ENCODE measurements around the gene DAB1. TPM values are rescaled to one million over a fixed set of nuclear protein-coding genes. Genes with fewer than 3 reads are reported as not detected.
"Not testable (repeated sequence)": the region's sequence is repeated elsewhere in the genome, so short reads cannot be mapped to it uniquely, and the experiment has no call there.

Gene DAB1
- total RNA-seq, 1 donor from 2014 or later = 45.4 TPM

GRCh38 chr1:57117753-57118152 lies 306.1 kb downstream of the DAB1 start:
- DNase-seq = no peak

- no peak for DNase-seq
Measured at GRCh38 chr1:57116871-57117270, 307.0 kb downstream of the DAB1 start.

GRCh38 chr1:57115030-57115614 lies 308.7 kb downstream of the DAB1 start:
- DNase-seq = no peak

GRCh38 chr1:57112148-57112547 lies 311.7 kb downstream of the DAB1 start:
- no peak for DNase-seq

- DNase-seq = no peak
Measured at GRCh38 chr1:57111175-57111574, 312.7 kb downstream of the DAB1 start.

GRCh38 chr1:57109883-57110282 lies 314.0 kb downstream of the DAB1 start:
- DNase-seq = no peak

- no peak for DNase-seq
Measured at GRCh38 chr1:57109247-57109646, 314.6 kb downstream of the DAB1 start.

GRCh38 chr1:57106296-57106695 lies 317.6 kb downstream of the DAB1 start:
- DNase-seq = no peak

GRCh38 chr1:57102561-57103326 lies 321.1 kb downstream of the DAB1 start:
- no peak for DNase-seq

GRCh38 chr1:57101209-57101608 lies 322.7 kb downstream of the DAB1 start:
- no peak for DNase-seq

- no peak for DNase-seq
Measured at GRCh38 chr1:57094749-57095148, 329.1 kb downstream of the DAB1 start.

- DNase-seq = no peak
Measured at GRCh38 chr1:57093122-57093521, 330.7 kb downstream of the DAB1 start.

GRCh38 chr1:57091642-57092041 lies 332.2 kb downstream of the DAB1 start:
- no peak for DNase-seq

GRCh38 chr1:57089855-57090254 lies 334.0 kb downstream of the DAB1 start:
- DNase-seq = no peak

- DNase-seq = no peak
Measured at GRCh38 chr1:57089221-57089620, 334.6 kb downstream of the DAB1 start.

GRCh38 chr1:57088653-57089052 lies 335.2 kb downstream of the DAB1 start:
- DNase-seq = no peak

GRCh38 chr1:57087660-57088059 lies 336.2 kb downstream of the DAB1 start:
- DNase-seq = not testable (repeated sequence)

GRCh38 chr1:57086154-57086553 lies 337.7 kb downstream of the DAB1 start:
- DNase-seq = no peak

- no peak for DNase-seq
Measured at GRCh38 chr1:57084701-57085100, 339.2 kb downstream of the DAB1 start.

GRCh38 chr1:57082711-57083439 lies 341.0 kb downstream of the DAB1 start:
- DNase-seq = no peak

GRCh38 chr1:57079454-57080157 lies 344.3 kb downstream of the DAB1 start:
- no peak for DNase-seq

GRCh38 chr1:57072401-57073110 lies 351.3 kb downstream of the DAB1 start:
- no peak for DNase-seq

Measured in occipital lobe (tissue), 2 donors.